ENCODE results near the gene DCC.

The DCC gene

GRCh38 chr18:52395146-52395852, 55.3 kb downstream of the DCC start:
- Mint-ChIP-seq H3K27ac (no peak overlapping the region), H3K27me3 (ENCODE audit: low read depth, poor library complexity) (peaks cover 5% of the 10 kb centered on the region), H3K36me3 (ENCODE audit: low read depth) (no peaks in the 10 kb centered on the region), H3K4me3 (no peak overlapping the region), H3K9me3 (no peaks in the 10 kb centered on the region), H3K4me1 (peaks cover 15% of the 10 kb centered on the region)
- DNase-seq, result no peak
- TF ChIP-seq, protein P1, sequence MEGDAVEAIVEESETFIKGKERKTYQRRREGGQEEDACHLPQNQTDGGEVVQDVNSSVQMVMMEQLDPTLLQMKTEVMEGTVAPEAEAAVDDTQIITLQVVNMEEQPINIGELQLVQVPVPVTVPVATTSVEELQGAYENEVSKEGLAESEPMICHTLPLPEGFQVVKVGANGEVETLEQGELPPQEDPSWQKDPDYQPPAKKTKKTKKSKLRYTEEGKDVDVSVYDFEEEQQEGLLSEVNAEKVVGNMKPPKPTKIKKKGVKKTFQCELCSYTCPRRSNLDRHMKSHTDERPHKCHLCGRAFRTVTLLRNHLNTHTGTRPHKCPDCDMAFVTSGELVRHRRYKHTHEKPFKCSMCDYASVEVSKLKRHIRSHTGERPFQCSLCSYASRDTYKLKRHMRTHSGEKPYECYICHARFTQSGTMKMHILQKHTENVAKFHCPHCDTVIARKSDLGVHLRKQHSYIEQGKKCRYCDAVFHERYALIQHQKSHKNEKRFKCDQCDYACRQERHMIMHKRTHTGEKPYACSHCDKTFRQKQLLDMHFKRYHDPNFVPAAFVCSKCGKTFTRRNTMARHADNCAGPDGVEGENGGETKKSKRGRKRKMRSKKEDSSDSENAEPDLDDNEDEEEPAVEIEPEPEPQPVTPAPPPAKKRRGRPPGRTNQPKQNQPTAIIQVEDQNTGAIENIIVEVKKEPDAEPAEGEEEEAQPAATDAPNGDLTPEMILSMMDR (IDR thresholded peaks at IDR 0.05), result no peak

GRCh38 chr18:52401236-52401635, 61.2 kb downstream of the DCC start:
- H3K9me3 Mint-ChIP-seq, result no peaks in the 10 kb centered on the region
- H3K4me1 Mint-ChIP-seq, result no peaks in the 10 kb centered on the region
- H3K4me3 Mint-ChIP-seq, result no peak overlapping the region
- no peak overlapping the region for H3K27ac Mint-ChIP-seq
- TF ChIP-seq, protein P1 (IDR thresholded peaks at IDR 0.05), result no peak
- no peaks in the 10 kb centered on the region for H3K27me3 Mint-ChIP-seq (ENCODE audit: low read depth, poor library complexity)
- DNase-seq, result no peak
- H3K36me3 Mint-ChIP-seq (ENCODE audit: low read depth), result no peaks in the 10 kb centered on the region

DNA sequence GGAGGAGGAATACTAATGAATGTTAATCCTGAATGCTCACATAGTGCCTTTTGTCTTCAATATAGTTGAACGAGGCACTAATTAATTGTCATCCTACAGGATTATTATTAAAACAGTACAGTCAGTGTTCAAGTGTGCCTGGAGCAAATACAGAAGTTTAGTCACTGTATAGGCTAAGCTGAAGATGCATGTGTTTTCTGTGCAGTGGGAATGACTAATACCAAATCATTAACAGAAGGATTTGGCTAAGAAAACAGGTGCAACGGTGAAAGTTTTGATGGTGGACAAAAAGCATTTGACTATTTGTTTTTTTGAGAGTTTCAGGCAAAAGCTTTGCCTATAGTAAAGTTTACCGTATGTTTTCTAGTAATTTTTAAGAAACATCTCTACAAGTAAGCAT, 62.8 kb downstream of the DCC start:
- no peaks in the 10 kb centered on the region for H3K27me3 Mint-ChIP-seq (ENCODE audit: low read depth, poor library complexity)
- H3K4me3 Mint-ChIP-seq, result no peak overlapping the region

DNA sequence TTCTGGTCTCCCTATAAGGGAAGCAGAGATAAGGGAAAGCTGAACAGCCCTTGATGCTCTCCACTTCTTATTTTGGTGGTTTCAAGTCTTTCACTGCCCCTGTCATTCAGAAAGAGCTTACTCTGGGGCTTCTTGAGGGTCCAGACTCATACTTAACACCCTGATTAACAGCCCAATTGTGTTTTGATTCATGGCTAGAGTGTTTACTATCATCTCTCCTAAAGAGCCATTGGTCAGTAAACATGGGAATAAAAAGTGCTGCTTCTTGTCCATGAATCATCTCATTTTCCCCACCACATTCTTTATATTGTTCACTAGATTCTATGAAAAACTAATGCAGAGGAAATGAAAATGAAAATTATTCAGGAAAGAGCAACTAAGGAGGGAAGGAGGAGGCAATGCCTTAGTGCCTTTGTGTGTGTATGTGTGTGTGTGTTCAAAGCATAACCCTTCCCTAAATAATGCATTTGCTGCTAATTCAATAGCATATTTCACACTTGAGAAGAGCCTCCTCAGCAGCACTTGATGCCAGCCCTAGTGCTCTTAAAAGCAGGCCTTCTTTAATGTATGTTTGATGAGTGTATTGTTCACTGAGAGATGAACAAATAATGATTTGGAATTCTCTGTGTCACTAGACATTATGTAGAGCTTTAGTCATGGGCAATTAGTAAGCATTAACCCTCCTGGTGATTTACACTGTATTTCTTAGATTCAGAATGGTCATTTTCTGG, 63.5 kb downstream of the DCC start:
- no peaks in the 10 kb centered on the region for H3K27me3 Mint-ChIP-seq (ENCODE audit: low read depth, poor library complexity)
- no peaks in the 10 kb centered on the region for H3K4me1 Mint-ChIP-seq
- no peak overlapping the region for H3K4me3 Mint-ChIP-seq
- no peaks in the 10 kb centered on the region for H3K36me3 Mint-ChIP-seq (ENCODE audit: low read depth)
- TF ChIP-seq, protein P1 (IDR thresholded peaks at IDR 0.05), result no peak
- no peak for DNase-seq
- no peaks in the 10 kb centered on the region for H3K9me3 Mint-ChIP-seq
- no peak overlapping the region for H3K27ac Mint-ChIP-seq

More for the DNA sequence above, 62.8 kb downstream of the DCC start:
- H3K27ac Mint-ChIP-seq, result no peak overlapping the region
- TF ChIP-seq, protein P1 (IDR thresholded peaks at IDR 0.05), result no peak
- H3K9me3 Mint-ChIP-seq, result no peaks in the 10 kb centered on the region
- H3K36me3 Mint-ChIP-seq (ENCODE audit: low read depth), result no peaks in the 10 kb centered on the region
- no peak for DNase-seq
- H3K4me1 Mint-ChIP-seq, result no peaks in the 10 kb centered on the region

GRCh38 chr18:52408800-52409302, 68.9 kb downstream of the DCC start:
- DNase-seq, result no peak
- no peak overlapping the region for H3K4me3 Mint-ChIP-seq
- no peaks in the 10 kb centered on the region for H3K36me3 Mint-ChIP-seq (ENCODE audit: low read depth)
- peaks cover 4% of the 10 kb centered on the region for H3K4me1 Mint-ChIP-seq
- no peak overlapping the region for H3K27ac Mint-ChIP-seq
- H3K9me3 Mint-ChIP-seq, result no peaks in the 10 kb centered on the region
- H3K27me3 Mint-ChIP-seq (ENCODE audit: low read depth, poor library complexity), result no peaks in the 10 kb centered on the region
- TF ChIP-seq, protein P1 (IDR thresholded peaks at IDR 0.05), result no peak

Data from nephron progenitor cell (in vitro differentiated cells).